HepG2 (cell line): ENCODE data around the gene NECAB2. TPM values are rescaled to one million over a fixed set of nuclear protein-coding genes. Genes with fewer than 3 reads are reported as not detected.

ENCODE experiments used
- CBX5 ChIP-seq: sonication (generic); formaldehyde crosslinking; IDR thresholded peaks from 2 replicates; pipeline ENCODE4 v1.4.0; 2020; ENCODE audit warnings: missing genetic modification reagents, borderline replicate concordance
- DNMT1 ChIP-seq: sonication (generic); formaldehyde crosslinking; IDR thresholded peaks from 2 replicates; pipeline ENCODE4 v1.5.1; 2020; ENCODE audit warnings: mild to moderate bottlenecking, missing genetic modification reagents
- KDM3A ChIP-seq: IDR thresholded peaks from 2 replicates; pipeline ENCODE4 v1.6.1; 2018; ENCODE audit warnings: low read depth, missing compliant biosample characterization
- KLF16 ChIP-seq, 2 experiments: sonication (generic) in 1 of 2; formaldehyde crosslinking in 1 of 2; IDR thresholded peaks; 2 replicates each; pipeline versions ENCODE4 v1.6.1 to v1.8.0; 2016 to 2023; ENCODE audit warnings: missing genetic modification reagents in 2 of 2, missing compliant biosample characterization in 1 of 2
- MAFF ChIP-seq: IDR thresholded peaks from 2 replicates; pipeline ENCODE4 v1.6.1; 2011; ENCODE audit warnings: low read depth, low read length, improper control_type of control experiment
- NFIC ChIP-seq: IDR thresholded peaks from 2 replicates; pipeline ENCODE4 v1.6.1; 2012; ENCODE audit warnings: mild to moderate bottlenecking, low read length, inconsistent platforms
- POLR2G ChIP-seq: fragments of 200-400 bp; formaldehyde crosslinking; IDR thresholded peaks from 2 replicates; pipeline ENCODE4 v1.6.1; 2018; ENCODE audit warnings: mild to moderate bottlenecking, low read depth, low read length, moderate library complexity
- RAD51 ChIP-seq: fragments of 450-650 bp; IDR thresholded peaks from 2 replicates; pipeline ENCODE4 v1.6.1; 2016; ENCODE audit warnings: borderline replicate concordance
- RFXAP ChIP-seq: sonication (generic); formaldehyde crosslinking; IDR thresholded peaks from 2 replicates; pipeline ENCODE4 v1.4.0; 2020; ENCODE audit warnings: missing genetic modification reagents, borderline replicate concordance
- SALL2 ChIP-seq: sonication (generic); formaldehyde crosslinking; IDR thresholded peaks from 2 replicates; pipeline ENCODE4 v1.8.1; 2023; ENCODE audit warnings: mild to moderate bottlenecking, missing genetic modification reagents, inconsistent platforms
- ZBTB38 ChIP-seq: sonication (generic); formaldehyde crosslinking; IDR thresholded peaks from 2 replicates; pipeline ENCODE4 v1.5.1; 2020; ENCODE audit warnings: mild to moderate bottlenecking, missing genetic modification reagents
- ZFP41 ChIP-seq: sonication (generic); formaldehyde crosslinking; IDR thresholded peaks from 2 replicates; pipeline ENCODE4 v1.4.0; 2020; ENCODE audit warnings: mild to moderate bottlenecking, missing genetic modification reagents, borderline replicate concordance
- ZNF614 ChIP-seq: IDR thresholded peaks from 2 replicates; pipeline ENCODE4 v1.6.1; 2018; ENCODE audit warnings: missing biosample characterization, missing genetic modification reagents, inconsistent platforms, borderline replicate concordance
- ZNF788 ChIP-seq: sonication (generic); formaldehyde crosslinking; IDR thresholded peaks from 2 replicates; pipeline ENCODE4 v1.5.0; 2020; ENCODE audit warnings: mild to moderate bottlenecking, missing genetic modification reagents, borderline replicate concordance
- polyA plus RNA-seq, 8 experiments: library from polyadenylated mRNA; depleted of rRNA in 3 of 8; stranded (reverse) in 7 of 8; unstranded in 1 of 8; fragments of >200 nt; fragmentation: Illumina TruSeq in 4 of 8; extraction: Trizol in 4 of 8; gene quantifications; 2 replicates each; pipeline versions ENCODE4 v1.2.1 to v1.2.3, GENCODE V29; 2011 to 2016; ENCODE audit warnings: low read depth in 4 of 8, missing spikeins in 1 of 8, mixed read lengths in 1 of 8; ENCODE audit not compliant: insufficient read depth in 1 of 8
- total RNA-seq, 5 experiments: library from RNA; depleted of rRNA; stranded (reverse); fragments of >200 nt; fragmentation: Illumina TruSeq; extraction: Trizol; gene quantifications; 2 replicates each; pipeline ENCODE4 v1.2.3, GENCODE V29; 2016; ENCODE audit warnings: low read depth in 1 of 5
- TF ChIP-seq, protein P1 (sequence below): sonication (generic); formaldehyde crosslinking; IDR thresholded peaks from 2 replicates; pipeline ENCODE4 v1.5.1; 2020; ENCODE audit warnings: mild to moderate bottlenecking, missing genetic modification reagents, moderate library complexity
- TF ChIP-seq, protein P2 (sequence below): sonication (generic); formaldehyde crosslinking; IDR thresholded peaks from 2 replicates; pipeline ENCODE4 v1.4.0; 2020; ENCODE audit warnings: mild to moderate bottlenecking, missing genetic modification reagents
- TF ChIP-seq, protein P3 (sequence below): sonication (generic); formaldehyde crosslinking; IDR thresholded peaks from 2 replicates; pipeline ENCODE4 v1.4.0; 2020; ENCODE audit warnings: missing genetic modification reagents
- TF ChIP-seq, protein P4 (sequence below): sonication (generic); formaldehyde crosslinking; IDR thresholded peaks from 2 replicates; pipeline ENCODE4 v1.4.0; 2020; ENCODE audit warnings: missing genetic modification reagents
- TF ChIP-seq, protein P5 (sequence below): sonication (generic); formaldehyde crosslinking; IDR thresholded peaks from 2 replicates; pipeline ENCODE4 v1.4.0; 2020; ENCODE audit warnings: missing genetic modification reagents

Gene NECAB2
- total and polyA plus RNA-seq, 2 of the 13 experiments (the other 11 are each of a cell fraction or from before 2014, with no cell fraction given), result 0.21 to 0.49 TPM

DNA sequence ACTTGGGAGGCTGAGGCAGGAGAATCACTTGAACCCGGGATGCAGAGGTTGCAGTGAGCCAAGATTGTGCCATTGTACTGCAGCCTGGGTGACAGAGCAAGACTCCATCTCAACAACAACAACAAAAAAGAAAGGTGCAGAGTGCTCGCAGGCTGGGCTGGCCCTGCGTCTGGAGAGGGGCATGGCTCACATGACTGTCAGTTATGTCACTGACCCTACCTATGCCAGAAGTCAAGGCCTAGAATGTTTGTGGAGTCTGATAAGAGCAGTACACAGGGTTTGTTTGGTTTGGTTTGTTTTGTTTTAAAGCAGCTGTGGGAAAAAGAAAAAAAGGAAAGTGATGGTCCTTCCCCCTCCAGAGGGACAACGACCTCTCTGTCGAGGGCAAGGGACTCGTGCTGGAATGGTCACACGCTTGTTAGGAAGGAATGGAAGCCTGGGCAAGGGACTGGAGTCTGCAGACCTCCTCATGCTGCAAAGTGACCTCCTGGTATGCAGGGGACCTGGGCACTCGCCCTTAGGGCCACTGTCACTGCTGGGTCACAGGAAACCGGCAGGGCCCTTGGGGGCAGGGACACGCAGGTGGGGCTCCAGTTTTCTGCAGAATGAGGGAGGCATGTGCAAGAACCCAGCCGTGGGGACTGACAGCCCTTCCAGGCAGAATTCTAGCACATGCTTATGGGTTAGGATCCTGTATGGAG, 25.1 kb upstream of the NECAB2 start (continued):
- TF ChIP-seq RAD51, result peak; percentile 52; the same call in 1 of the 2 replicates
- no peak for TF ChIP-seq POLR2G
- TF ChIP-seq, protein P1, sequence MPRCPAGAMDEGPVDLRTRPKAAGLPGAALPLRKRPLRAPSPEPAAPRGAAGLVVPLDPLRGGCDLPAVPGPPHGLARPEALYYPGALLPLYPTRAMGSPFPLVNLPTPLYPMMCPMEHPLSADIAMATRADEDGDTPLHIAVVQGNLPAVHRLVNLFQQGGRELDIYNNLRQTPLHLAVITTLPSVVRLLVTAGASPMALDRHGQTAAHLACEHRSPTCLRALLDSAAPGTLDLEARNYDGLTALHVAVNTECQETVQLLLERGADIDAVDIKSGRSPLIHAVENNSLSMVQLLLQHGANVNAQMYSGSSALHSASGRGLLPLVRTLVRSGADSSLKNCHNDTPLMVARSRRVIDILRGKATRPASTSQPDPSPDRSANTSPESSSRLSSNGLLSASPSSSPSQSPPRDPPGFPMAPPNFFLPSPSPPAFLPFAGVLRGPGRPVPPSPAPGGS (CRISPR knock-in tag), result peak; percentile 91
- TF ChIP-seq, protein P2, sequence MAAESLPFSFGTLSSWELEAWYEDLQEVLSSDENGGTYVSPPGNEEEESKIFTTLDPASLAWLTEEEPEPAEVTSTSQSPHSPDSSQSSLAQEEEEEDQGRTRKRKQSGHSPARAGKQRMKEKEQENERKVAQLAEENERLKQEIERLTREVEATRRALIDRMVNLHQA (CRISPR knock-in tag), result no peak
- TF ChIP-seq KDM3A, result peak; percentile 97; the same call in 1 of the 2 replicates
- TF ChIP-seq ZBTB38 (CRISPR knock-in tag), result peak; percentile 88
- TF ChIP-seq, protein P3, sequence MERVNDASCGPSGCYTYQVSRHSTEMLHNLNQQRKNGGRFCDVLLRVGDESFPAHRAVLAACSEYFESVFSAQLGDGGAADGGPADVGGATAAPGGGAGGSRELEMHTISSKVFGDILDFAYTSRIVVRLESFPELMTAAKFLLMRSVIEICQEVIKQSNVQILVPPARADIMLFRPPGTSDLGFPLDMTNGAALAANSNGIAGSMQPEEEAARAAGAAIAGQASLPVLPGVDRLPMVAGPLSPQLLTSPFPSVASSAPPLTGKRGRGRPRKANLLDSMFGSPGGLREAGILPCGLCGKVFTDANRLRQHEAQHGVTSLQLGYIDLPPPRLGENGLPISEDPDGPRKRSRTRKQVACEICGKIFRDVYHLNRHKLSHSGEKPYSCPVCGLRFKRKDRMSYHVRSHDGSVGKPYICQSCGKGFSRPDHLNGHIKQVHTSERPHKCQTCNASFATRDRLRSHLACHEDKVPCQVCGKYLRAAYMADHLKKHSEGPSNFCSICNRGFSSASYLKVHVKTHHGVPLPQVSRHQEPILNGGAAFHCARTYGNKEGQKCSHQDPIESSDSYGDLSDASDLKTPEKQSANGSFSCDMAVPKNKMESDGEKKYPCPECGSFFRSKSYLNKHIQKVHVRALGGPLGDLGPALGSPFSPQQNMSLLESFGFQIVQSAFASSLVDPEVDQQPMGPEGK (CRISPR knock-in tag), result peak; percentile 95
- TF ChIP-seq KLF16 (CRISPR knock-in tag; IDR thresholded peaks at IDR 0.05), result peak in 1 of 2 experiments; percentile 100; a peak in 2 of 4 replicates
- peak; percentile 97 for TF ChIP-seq ZNF788 (CRISPR knock-in tag)
- TF ChIP-seq, protein P4, sequence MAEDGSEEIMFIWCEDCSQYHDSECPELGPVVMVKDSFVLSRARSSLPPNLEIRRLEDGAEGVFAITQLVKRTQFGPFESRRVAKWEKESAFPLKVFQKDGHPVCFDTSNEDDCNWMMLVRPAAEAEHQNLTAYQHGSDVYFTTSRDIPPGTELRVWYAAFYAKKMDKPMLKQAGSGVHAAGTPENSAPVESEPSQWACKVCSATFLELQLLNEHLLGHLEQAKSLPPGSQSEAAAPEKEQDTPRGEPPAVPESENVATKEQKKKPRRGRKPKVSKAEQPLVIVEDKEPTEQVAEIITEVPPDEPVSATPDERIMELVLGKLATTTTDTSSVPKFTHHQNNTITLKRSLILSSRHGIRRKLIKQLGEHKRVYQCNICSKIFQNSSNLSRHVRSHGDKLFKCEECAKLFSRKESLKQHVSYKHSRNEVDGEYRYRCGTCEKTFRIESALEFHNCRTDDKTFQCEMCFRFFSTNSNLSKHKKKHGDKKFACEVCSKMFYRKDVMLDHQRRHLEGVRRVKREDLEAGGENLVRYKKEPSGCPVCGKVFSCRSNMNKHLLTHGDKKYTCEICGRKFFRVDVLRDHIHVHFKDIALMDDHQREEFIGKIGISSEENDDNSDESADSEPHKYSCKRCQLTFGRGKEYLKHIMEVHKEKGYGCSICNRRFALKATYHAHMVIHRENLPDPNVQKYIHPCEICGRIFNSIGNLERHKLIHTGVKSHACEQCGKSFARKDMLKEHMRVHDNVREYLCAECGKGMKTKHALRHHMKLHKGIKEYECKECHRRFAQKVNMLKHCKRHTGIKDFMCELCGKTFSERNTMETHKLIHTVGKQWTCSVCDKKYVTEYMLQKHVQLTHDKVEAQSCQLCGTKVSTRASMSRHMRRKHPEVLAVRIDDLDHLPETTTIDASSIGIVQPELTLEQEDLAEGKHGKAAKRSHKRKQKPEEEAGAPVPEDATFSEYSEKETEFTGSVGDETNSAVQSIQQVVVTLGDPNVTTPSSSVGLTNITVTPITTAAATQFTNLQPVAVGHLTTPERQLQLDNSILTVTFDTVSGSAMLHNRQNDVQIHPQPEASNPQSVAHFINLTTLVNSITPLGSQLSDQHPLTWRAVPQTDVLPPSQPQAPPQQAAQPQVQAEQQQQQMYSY (CRISPR knock-in tag), result peak; percentile 92
- TF ChIP-seq ZFP41 (CRISPR knock-in tag), result no peak
- peak; percentile 86; the same call in 1 of the 2 replicates for TF ChIP-seq ZNF614 (CRISPR knock-in tag)
- TF ChIP-seq CBX5 (CRISPR knock-in tag), result peak; percentile 75; the same call in 1 of the 2 replicates
- TF ChIP-seq MAFF, result no peak
- peak; percentile 76 for TF ChIP-seq RFXAP (CRISPR knock-in tag)
- no peak; the same call in 1 of the 2 replicates for TF ChIP-seq SALL2
- TF ChIP-seq DNMT1 (CRISPR knock-in tag), result no peak
- TF ChIP-seq, protein P5, sequence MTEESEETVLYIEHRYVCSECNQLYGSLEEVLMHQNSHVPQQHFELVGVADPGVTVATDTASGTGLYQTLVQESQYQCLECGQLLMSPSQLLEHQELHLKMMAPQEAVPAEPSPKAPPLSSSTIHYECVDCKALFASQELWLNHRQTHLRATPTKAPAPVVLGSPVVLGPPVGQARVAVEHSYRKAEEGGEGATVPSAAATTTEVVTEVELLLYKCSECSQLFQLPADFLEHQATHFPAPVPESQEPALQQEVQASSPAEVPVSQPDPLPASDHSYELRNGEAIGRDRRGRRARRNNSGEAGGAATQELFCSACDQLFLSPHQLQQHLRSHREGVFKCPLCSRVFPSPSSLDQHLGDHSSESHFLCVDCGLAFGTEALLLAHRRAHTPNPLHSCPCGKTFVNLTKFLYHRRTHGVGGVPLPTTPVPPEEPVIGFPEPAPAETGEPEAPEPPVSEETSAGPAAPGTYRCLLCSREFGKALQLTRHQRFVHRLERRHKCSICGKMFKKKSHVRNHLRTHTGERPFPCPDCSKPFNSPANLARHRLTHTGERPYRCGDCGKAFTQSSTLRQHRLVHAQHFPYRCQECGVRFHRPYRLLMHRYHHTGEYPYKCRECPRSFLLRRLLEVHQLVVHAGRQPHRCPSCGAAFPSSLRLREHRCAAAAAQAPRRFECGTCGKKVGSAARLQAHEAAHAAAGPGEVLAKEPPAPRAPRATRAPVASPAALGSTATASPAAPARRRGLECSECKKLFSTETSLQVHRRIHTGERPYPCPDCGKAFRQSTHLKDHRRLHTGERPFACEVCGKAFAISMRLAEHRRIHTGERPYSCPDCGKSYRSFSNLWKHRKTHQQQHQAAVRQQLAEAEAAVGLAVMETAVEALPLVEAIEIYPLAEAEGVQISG, result peak; percentile 92
- peak; percentile 95 for TF ChIP-seq NFIC
